HG03457 (cell line): ENCODE results near the gene SLC12A8.

Experiments used
- ATAC-seq: cut with Tn5 transposase; IDR thresholded peaks from one replicate; pipeline ENCODE4 v1.9.1; 2021; ENCODE audit warnings: moderate number of reproducible peaks; ENCODE audit not compliant: unreplicated experiment

Gene SLC12A8

GRCh38 chr3:125212509-125213363, at the start of gene SLC12A8:
SLC12A8 (minus strand) TSS chr3:125212748; CDS start chr3:125211349, 1,399 bp downstream.
- no peak for ATAC-seq

- no peak for ATAC-seq
Observed at GRCh38 chr3:125262161-125262560, 49.6 kb upstream of the SLC12A8 start.

GRCh38 chr3:125261031-125261430, 48.5 kb upstream of the SLC12A8 start:
- no peak for ATAC-seq

GRCh38 chr3:125260158-125260557, 47.6 kb upstream of the SLC12A8 start:
- ATAC-seq = no peak

GRCh38 chr3:125257536-125257935, 45.0 kb upstream of the SLC12A8 start:
- ATAC-seq = no peak

GRCh38 chr3:125256675-125257074, 44.1 kb upstream of the SLC12A8 start:
- no peak for ATAC-seq

GRCh38 chr3:125250973-125251372, 38.4 kb upstream of the SLC12A8 start:
- no peak for ATAC-seq

GRCh38 chr3:125246237-125246636, 33.7 kb upstream of the SLC12A8 start:
- ATAC-seq = no peak

- ATAC-seq = no peak
Observed at GRCh38 chr3:125245521-125245920, 33.0 kb upstream of the SLC12A8 start.

GRCh38 chr3:125240496-125240895, 27.9 kb upstream of the SLC12A8 start:
- no peak for ATAC-seq

GRCh38 chr3:125239266-125239665, 26.7 kb upstream of the SLC12A8 start:
- ATAC-seq = no peak

- ATAC-seq = no peak
Observed at GRCh38 chr3:125238759-125239158, 26.2 kb upstream of the SLC12A8 start.

- no peak for ATAC-seq
Observed at GRCh38 chr3:125236331-125236903, 23.9 kb upstream of the SLC12A8 start.

- ATAC-seq = no peak
Observed at GRCh38 chr3:125234831-125235230, 22.3 kb upstream of the SLC12A8 start.

- ATAC-seq = no peak
Observed at GRCh38 chr3:125232401-125232800, 19.9 kb upstream of the SLC12A8 start.

- ATAC-seq = no peak
Observed at GRCh38 chr3:125231895-125232294, 19.3 kb upstream of the SLC12A8 start.

GRCh38 chr3:125229707-125230106, 17.2 kb upstream of the SLC12A8 start:
- ATAC-seq = no peak

- ATAC-seq = no peak
Observed at GRCh38 chr3:125229168-125229567, 16.6 kb upstream of the SLC12A8 start.

GRCh38 chr3:125221831-125222230, 9.3 kb upstream of the SLC12A8 start:
- no peak for ATAC-seq

GRCh38 chr3:125220727-125221429, 8.3 kb upstream of the SLC12A8 start:
- no peak for ATAC-seq

- no peak for ATAC-seq
Observed at GRCh38 chr3:125220183-125220582, 7.6 kb upstream of the SLC12A8 start.

GRCh38 chr3:125219261-125219701, 6.7 kb upstream of the SLC12A8 start:
- ATAC-seq = no peak
